Uterus (tissue), 4 donors: ENCODE data around the gene PRRC2A. TPM values are rescaled to one million over a fixed set of nuclear protein-coding genes. Genes with fewer than 3 reads are reported as not detected.

Experiments used
- DNase-seq, 2 donors: peaks; one replicate each; pipeline ENCODE4 v3.0.0-alpha.2; 2019 to 2020
- H3K27ac ChIP-seq, 2 donors: fragments of 200-600 bp; sonication (generic); 1 replicate in 1 of 2; 2 replicates in 1 of 2; pipeline ENCODE4 v1.5.1; 2016 to 2018
- H3K27me3 ChIP-seq, 2 donors: fragments of 200-600 bp; sonication (generic); one replicate each; pipeline ENCODE4 v1.5.1; 2018 to 2019; ENCODE audit warnings: control low read depth in 1 of 2
- H3K36me3 ChIP-seq, 2 donors: fragments of 200-600 bp; sonication (generic); one replicate each; pipeline ENCODE4 v1.5.1; 2019; ENCODE audit warnings: control low read depth in 1 of 2
- H3K4me1 ChIP-seq, 2 donors: fragments of 200-600 bp; sonication (generic); one replicate each; pipeline ENCODE4 v1.5.1; 2018 to 2019; ENCODE audit warnings: control low read depth in 1 of 2
- H3K4me3 ChIP-seq, 2 donors: fragments of 200-600 bp; sonication (generic); 1 replicate in 1 of 2; 2 replicates in 1 of 2; pipeline ENCODE4 v1.5.1; 2018 to 2019; ENCODE audit warnings: mild to moderate bottlenecking in 1 of 2
- H3K9me3 ChIP-seq, 2 donors: fragments of 200-600 bp; sonication (generic); one replicate each; pipeline ENCODE4 v1.5.1; 2019; ENCODE audit warnings: control low read depth in 1 of 2
- POLR2A ChIP-seq, 2 donors: fragments of 450-650 bp; IDR thresholded peaks; one replicate each; pipeline ENCODE4 v1.6.1; 2016; ENCODE audit warnings: antibody characterized with exemption in 2 of 2, mild to moderate bottlenecking in 1 of 2, moderate library complexity in 1 of 2
- intact Hi-C: fragments of 100-400 bp; cut with DNase I; formaldehyde crosslinking; loops from one replicate; pipeline ENCODE4 v1.15.1; 2023; ENCODE audit warnings: low total_unique reads
- total RNA-seq, 4 donors: library from RNA; depleted of rRNA in 3 of 4; stranded (reverse); fragments of >200 nt in 3 of 4; gene quantifications; one replicate each; pipeline versions ENCODE4 v1.1.0 to v1.2.4, GENCODE V29; 2014 to 2023
- TF ChIP-seq, protein P1 (sequence below), 4 experiments: fragments of 200-600 bp in 2 of 4; fragments of 450-650 bp in 2 of 4; sonication (generic) in 2 of 4; IDR thresholded peaks; one replicate each; pipeline ENCODE4 v1.5.1; 2016 to 2019; ENCODE audit warnings: antibody characterized with exemption in 4 of 4, mild to moderate bottlenecking in 2 of 4, moderate library complexity in 1 of 4
- donor health status: DM: yes; HTN: yes; CAD: no.

Gene PRRC2A
- total RNA-seq, 4 donors from 2014 or later: 35.4 to 218 (median 48.0) TPM

GRCh38 chr6:31643818-31644454 is 23.4 kb downstream of the PRRC2A start:
- TF ChIP-seq, protein P1, sequence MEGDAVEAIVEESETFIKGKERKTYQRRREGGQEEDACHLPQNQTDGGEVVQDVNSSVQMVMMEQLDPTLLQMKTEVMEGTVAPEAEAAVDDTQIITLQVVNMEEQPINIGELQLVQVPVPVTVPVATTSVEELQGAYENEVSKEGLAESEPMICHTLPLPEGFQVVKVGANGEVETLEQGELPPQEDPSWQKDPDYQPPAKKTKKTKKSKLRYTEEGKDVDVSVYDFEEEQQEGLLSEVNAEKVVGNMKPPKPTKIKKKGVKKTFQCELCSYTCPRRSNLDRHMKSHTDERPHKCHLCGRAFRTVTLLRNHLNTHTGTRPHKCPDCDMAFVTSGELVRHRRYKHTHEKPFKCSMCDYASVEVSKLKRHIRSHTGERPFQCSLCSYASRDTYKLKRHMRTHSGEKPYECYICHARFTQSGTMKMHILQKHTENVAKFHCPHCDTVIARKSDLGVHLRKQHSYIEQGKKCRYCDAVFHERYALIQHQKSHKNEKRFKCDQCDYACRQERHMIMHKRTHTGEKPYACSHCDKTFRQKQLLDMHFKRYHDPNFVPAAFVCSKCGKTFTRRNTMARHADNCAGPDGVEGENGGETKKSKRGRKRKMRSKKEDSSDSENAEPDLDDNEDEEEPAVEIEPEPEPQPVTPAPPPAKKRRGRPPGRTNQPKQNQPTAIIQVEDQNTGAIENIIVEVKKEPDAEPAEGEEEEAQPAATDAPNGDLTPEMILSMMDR (IDR thresholded peaks at IDR 0.05): no peak
- no peak for TF ChIP-seq POLR2A (IDR thresholded peaks at IDR 0.05)
- H3K27ac ChIP-seq: no peak overlapping the region
- intact Hi-C loops: no loop called here
- H3K4me3 ChIP-seq: no peak overlapping the region
- no peak for DNase-seq
- H3K27me3 ChIP-seq: no peaks in the 10 kb centered on the region
- no peaks in the 10 kb centered on the region for H3K36me3 ChIP-seq
- no peaks in the 10 kb centered on the region for H3K9me3 ChIP-seq
- H3K4me1 ChIP-seq: no peaks in the 10 kb centered on the region

DNA sequence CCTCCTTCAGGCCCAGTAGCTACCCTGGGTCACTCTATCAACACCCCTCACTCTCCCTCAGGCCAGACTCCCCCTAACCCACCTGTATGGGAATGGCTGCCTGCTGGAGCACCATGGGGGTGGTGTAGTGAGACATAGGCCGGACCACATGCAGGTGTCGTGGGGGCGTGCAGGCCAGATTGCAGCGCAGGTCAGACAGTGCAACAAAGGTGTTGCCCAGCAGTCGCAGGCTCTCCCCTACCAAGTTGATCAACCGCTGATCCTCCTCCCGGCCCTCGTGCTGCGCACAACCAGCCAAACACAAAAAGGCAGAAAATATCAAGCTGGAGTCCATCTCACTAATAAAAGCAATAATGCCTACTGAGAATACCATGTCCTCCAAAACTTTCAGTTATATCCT is 24.8 kb downstream of the PRRC2A start:
- Histone ChIP-seq H3K9me3 (no peaks in the 10 kb centered on the region), H3K36me3 (no peaks in the 10 kb centered on the region), H3K4me1 (no peaks in the 10 kb centered on the region), H3K27ac (no peak overlapping the region), H3K4me3 (no peak overlapping the region), H3K27me3 (no peaks in the 10 kb centered on the region)
- intact Hi-C loops: no loop called here
- no peak for DNase-seq
- TF ChIP-seq POLR2A (IDR thresholded peaks at IDR 0.05): no peak
- TF ChIP-seq, protein P1 (IDR thresholded peaks at IDR 0.05): no peak

GRCh38 chr6:31651602-31652191 is 31.2 kb downstream of the PRRC2A start:
- DNase-seq: no peak
- Histone ChIP-seq H3K4me1 (peaks cover 0 to 3% of the 10 kb centered on the region in 2 donors), H3K9me3 (no peaks in the 10 kb centered on the region), H3K27me3 (no peaks in the 10 kb centered on the region), H3K4me3 (peak overlapping the region; percentile 56 to 84), H3K27ac (peak overlapping the region; percentile 95 to 99), H3K36me3 (no peaks in the 10 kb centered on the region)
- TF ChIP-seq POLR2A (IDR thresholded peaks at IDR 0.05): no peak
- TF ChIP-seq, protein P1 (IDR thresholded peaks at IDR 0.05): no peak
- intact Hi-C loops: no loop called here

- peak in 1 of 2 donors; percentile 68 for TF ChIP-seq POLR2A (IDR thresholded peaks at IDR 0.05)
- TF ChIP-seq, protein P1 (IDR thresholded peaks at IDR 0.05): peak in 1 of 4 experiments; percentile 23
- peak in 1 of 2 donors; percentile 92 for DNase-seq
- Histone ChIP-seq H3K4me1 (peaks cover under 1 to 5% of the 10 kb centered on the region in 2 donors), H3K4me3 (peak overlapping the region; percentile 56 to 84), H3K27ac (peak overlapping the region; percentile 95 to 99), H3K27me3 (no peaks in the 10 kb centered on the region), H3K9me3 (no peaks in the 10 kb centered on the region), H3K36me3 (no peaks in the 10 kb centered on the region)
- intact Hi-C loops: no loop called here
Observed at GRCh38 chr6:31652925-31653724, 32.6 kb downstream of the PRRC2A start.
